Measurements from ENCODE around the gene CCR5. TPM values are rescaled to one million over a fixed set of nuclear protein-coding genes. Genes with fewer than 3 reads are reported as not detected.

CCR5 gene
- total RNA-seq, result not detected in 2 replicates

DNA sequence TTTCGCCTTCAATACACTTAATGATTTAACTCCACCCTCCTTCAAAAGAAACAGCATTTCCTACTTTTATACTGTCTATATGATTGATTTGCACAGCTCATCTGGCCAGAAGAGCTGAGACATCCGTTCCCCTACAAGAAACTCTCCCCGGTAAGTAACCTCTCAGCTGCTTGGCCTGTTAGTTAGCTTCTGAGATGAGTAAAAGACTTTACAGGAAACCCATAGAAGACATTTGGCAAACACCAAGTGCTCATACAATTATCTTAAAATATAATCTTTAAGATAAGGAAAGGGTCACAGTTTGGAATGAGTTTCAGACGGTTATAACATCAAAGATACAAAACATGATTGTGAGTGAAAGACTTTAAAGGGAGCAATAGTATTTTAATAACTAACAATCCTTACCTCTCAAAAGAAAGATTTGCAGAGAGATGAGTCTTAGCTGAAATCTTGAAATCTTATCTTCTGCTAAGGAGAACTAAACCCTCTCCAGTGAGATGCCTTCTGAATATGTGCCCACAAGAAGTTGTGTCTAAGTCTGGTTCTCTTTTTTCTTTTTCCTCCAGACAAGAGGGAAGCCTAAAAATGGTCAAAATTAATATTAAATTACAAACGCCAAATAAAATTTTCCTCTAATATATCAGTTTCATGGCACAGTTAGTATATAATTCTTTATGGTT is at the start of gene CCR5:
Gene CCR5, plus strand, starts transcription at position 108 of the 680 bp plus-strand sequence. CDS start 1,957 bp downstream, outside the sequence.

GRCh38 chr3:46353647-46354410 is 16.9 kb upstream of the CCR5 start, which contains the start of gene CCR2:
Gene CCR2 (plus strand): TSS chr3:46354111. CDS start chr3:46357528, 3,417 bp downstream.

GRCh38 chr3:46406788-46407611 is 36.3 kb downstream of the CCR5 start, which contains the start of the genes CCR5AS and CCRL2:
Gene CCR5AS (minus strand): TSS chr3:46407066.
Gene CCRL2 (plus strand): TSS chr3:46407259. CDS start chr3:46408080, 821 bp downstream.

Other genes with a start within 250 kb of the CCR5 start
- 0.57 and 1.3 TPM in 2 replicates for gene CCR1, start 162.6 kb upstream of the CCR5 start, total RNA-seq
- 0.09 TPM in 1 of 2 replicates, not detected in the other for gene CCR3, start 128.5 kb upstream of the CCR5 start, total RNA-seq
- gene CCR2, start 16.8 kb upstream of the CCR5 start, total RNA-seq, result not detected in 2 replicates
- under 0.01 and 0.09 TPM in 2 replicates for gene CCRL2, start 36.3 kb downstream of the CCR5 start, total RNA-seq
- 0.14 TPM in 1 of 2 replicates, not detected in the other for gene LTF, start 94.0 kb downstream of the CCR5 start, total RNA-seq
- not detected in 2 replicates for gene RTP3, start 127.0 kb downstream of the CCR5 start, total RNA-seq
- 6.0 and 6.8 TPM in 2 replicates for gene LRRC2, start 195.4 kb downstream of the CCR5 start, total RNA-seq
- not detected in 2 replicates for gene FAM240A, start 241.6 kb downstream of the CCR5 start, total RNA-seq